Islet precursor cell (in vitro differentiated cells): ENCODE measurements around the gene CCL11.
A peak's percentile ranks its signal among the peaks of the same experiment; 100 is the strongest.
"Not testable (repeated sequence)": the region's sequence is repeated elsewhere in the genome, so short reads cannot be mapped to it uniquely, and the experiment has no call there.

Source experiments
- DNase-seq: peaks from one replicate; pipeline ENCODE4 v3.0.0-alpha.2; 2018

The CCL11 gene

DNA sequence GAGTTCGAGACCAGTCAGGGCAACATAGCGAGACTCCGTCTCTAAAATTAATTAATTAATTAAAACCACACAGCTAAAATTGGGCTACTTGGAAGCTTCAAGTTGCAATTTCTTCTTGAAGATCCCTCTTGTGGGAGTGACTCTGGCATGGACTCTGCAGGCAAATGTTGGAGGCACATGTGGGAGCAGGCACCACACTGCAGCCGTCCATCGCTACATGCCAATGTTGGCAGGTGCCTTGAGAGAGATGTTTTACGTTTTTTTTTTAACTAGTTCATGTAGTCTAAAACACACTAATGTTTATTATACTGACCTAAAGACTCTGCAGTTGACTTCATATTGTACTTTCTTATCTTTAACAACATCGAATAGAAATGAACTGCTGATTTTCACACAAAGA, 25.7 kb downstream of the CCL11 start:
- peak; percentile 38 for DNase-seq

DNA sequence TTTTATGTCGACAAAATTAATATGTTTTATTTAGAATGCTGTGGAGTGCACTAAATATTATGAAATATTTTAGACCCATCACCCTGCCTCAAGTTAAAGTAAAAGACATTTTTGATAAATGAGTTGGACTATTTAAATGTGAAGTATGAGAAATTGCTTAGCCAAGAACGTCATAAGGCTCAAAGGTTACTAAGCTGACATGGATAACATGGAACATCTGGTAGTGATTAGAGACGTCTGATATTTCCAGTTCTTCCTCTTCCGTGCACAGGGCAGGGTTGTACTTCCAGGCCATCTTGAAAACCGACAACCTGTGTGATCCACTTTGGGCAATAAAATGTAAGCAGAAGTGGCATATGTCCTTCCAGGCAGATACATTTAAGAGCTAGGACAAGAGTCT, 26.5 kb downstream of the CCL11 start:
- DNase-seq = no peak

DNA sequence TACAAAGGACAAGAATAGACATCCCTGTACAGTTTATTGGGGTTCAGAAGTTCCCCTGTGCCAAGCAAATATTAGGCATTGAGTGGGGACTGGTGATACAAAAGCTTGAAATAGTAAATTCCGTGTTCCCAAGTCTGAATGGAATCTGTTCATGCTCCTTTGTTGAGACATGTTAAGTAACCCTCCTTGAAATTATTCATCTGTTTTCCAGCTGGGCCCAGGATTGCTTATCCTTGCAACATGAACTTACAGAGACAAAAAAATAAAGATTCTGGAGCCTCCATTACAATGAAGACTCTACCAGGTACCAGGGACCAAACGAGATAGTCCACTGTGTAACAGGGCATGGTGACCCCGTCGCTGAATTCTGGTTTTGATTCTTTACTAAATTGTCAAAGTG, 27.6 kb downstream of the CCL11 start:
- DNase-seq = peak; percentile 13

DNA sequence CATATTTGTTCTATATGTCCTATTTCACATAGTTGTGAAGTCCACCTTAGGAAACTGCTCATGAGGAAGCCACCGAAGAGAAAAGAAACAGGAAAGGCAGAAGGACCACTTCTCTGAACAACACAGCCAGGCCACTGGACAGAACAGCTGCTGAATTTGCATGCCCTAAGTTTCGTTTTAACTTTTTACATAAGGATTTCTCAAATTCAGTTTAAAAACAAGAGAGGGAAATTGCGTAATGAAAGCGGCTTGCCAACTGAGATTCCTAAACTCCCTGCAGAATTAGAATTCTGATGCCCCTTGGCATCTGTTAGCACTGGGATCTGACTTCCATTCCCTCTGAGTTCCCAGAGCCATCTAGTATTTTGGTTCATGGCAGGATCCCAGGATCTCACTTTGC, 28.7 kb downstream of the CCL11 start:
- peak; percentile 23 for DNase-seq

DNA sequence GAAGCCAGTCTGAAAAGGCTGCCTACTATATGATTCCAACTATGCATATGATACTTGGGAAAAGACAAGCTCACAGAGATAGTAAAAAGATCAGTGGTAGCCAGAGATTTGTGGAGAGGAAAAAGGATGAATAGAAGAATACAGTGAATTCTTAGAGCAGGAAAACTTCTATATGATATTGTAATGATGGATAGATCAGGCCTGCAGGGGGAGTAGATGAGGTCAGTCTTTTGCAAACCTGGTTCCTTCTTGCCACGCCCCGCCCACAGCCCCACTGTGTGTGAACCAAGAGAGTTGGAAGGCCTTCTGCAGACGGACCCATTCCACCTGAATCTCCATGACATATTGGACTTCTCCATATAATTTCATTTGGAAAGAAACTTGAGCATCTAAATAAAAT, 32.9 kb downstream of the CCL11 start:
- no peak for DNase-seq

DNA sequence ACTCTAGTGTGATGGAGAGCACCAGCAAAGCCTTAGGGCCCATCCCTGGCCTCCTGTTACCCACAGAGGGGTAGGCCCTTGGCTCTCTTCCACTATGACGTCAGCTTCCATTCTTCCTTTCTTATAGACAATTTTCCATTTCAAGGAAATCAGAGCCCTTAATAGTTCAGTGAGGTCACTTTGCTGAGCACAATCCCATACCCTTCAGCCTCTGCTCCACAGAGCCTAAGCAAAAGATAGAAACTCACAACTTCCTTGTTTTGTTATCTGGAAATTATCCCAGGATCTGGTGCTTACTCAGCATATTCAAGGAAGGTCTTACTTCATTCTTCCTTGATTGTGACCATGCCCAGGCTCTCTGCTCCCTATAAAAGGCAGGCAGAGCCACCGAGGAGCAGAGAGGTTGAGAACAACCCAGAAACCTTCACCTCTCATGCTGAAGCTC, 33.5 kb downstream of the CCL11 start, which contains the start of gene CCL8:
CCL8 (plus strand) TSS at position 397 of the 445 bp plus-strand sequence. CDS start 67 bp downstream, outside the sequence.
- DNase-seq = no peak

DNA sequence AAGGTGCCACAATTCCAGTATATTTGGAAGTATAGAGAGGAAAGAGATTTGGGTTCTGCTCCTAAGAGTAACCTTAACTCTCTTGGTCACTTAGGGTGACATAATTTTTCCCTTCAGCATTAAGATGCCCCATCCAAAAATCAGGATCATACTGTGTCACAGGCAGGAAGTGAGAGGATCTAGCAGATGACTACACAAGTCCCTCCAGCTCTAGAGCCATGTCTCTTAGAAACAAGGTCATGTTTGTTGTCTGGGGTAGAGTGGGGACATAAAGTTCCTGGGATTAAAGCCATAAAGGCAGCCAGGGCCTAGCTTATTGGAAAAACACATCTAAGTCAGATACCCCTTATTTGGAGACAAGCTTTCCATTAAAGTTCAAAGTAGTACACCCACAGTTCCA, 36.4 kb downstream of the CCL11 start:
- no peak for DNase-seq

DNA sequence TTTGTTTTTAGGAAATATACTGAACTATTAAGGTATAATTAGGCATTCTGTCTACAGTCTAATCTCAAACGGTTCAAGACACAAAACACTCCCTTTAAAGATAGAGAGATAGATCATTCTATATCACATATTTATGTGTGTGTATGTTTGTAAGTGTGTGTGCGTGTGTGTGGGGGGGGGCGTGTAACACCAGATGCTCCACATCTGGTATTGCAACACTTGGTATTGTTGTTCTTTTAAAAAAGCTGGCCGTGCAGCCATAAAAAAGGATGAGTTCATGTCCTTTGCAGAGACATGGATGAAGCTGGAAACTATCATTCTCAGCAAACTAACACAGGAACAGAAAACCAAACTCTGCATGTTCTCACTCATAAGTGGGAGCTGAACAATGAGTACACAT, 42.0 kb downstream of the CCL11 start:
- DNase-seq = not testable (repeated sequence)

DNA sequence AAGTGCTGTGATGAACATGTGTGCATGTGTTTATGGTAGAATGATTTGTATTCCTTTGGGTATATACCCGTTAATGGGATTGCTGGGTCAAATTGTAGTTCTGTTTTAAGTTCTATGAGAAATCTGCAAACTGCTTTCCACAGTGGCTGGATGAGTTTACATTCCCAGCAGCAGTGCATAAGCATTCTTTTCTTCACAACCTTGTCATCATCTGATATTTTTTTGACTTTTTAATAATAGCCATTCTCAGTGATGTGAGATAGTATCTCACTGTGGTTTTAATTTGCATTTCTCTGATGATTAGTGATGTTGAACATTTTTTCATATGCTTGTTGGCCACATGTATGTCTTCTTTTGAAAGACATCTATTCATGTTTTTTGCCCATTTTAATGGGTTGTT, 52.2 kb downstream of the CCL11 start:
- no peak for DNase-seq
